ENCODE data around the gene ARMC8. TPM values are rescaled to one million over a fixed set of nuclear protein-coding genes. Genes with fewer than 3 reads are reported as not detected.
A peak's percentile ranks its signal among the peaks of the same experiment; 100 is the strongest.

The ARMC8 gene
- total RNA-seq, 2 experiments from 2014 or later, result 50.4 to 53.2 TPM

DNA sequence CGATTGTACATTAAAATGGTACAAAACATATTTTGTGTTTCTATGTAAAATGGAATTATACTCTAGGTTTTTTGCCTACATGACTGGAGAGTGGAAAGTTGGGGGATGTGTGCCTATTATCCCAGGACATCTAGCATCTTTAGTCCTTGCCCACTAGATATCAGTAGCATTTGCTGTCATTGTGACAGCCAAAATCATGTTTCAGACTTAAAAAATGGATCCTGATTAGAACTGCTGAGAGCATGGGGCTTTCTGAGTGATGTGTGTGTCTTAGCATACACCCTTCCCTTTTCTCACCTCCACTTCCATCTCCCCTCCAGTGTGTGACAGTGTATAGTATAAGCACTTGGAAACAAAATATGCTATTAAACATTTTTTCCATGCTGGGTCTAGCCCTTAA, 13.3 kb downstream of the ARMC8 start:
- CTCF ChIA-PET, result interaction anchor here (0.8 kb wide), 1 partner anchor 41 kb away, joined by 3 read pairs; no protein-coding TSS in a partner anchor
- Mint-ChIP-seq H3K36me3 (ENCODE audit: low read depth) (peaks cover 22% of the 10 kb centered on the region), H3K9me3 (ENCODE audit: insufficient read depth) (no peaks in the 10 kb centered on the region), H3K27me3 (ENCODE audit: low read depth) (no peaks in the 10 kb centered on the region), H3K27ac (no peak overlapping the region), H3K4me3 (no peak overlapping the region), H3K4me1 (ENCODE audit: low read depth) (peaks cover 18% of the 10 kb centered on the region)
- DNase-seq (no peak), ATAC-seq (no peak)
- POLR2A ChIA-PET, result interaction anchor here (0.6 kb wide), 1 partner anchor 381 kb away, joined by 3 read pairs; no protein-coding TSS in a partner anchor

- no peaks in the 10 kb centered on the region for H3K27me3 Mint-ChIP-seq (ENCODE audit: low read depth)
- peaks cover 20% of the 10 kb centered on the region for H3K36me3 Mint-ChIP-seq (ENCODE audit: low read depth)
- CTCF ChIA-PET, result interaction anchor here (1.0 to 1.4 kb wide), 5 partner anchors 9 to 391 kb away, joined by 3 read pairs; partner anchors contain the start of gene CEP70
- H3K4me3 Mint-ChIP-seq, result no peak overlapping the region
- DNase-seq (no peak), ATAC-seq (no peak)
- no peak overlapping the region for H3K27ac Mint-ChIP-seq
- peaks cover 3% of the 10 kb centered on the region for H3K9me3 Mint-ChIP-seq (ENCODE audit: insufficient read depth)
- H3K4me1 Mint-ChIP-seq (ENCODE audit: low read depth), result peaks cover 17% of the 10 kb centered on the region
- POLR2A ChIA-PET, result interaction anchor here (0.8 to 0.9 kb wide), 2 partner anchors 15 to 17 kb away, joined by 3 read pairs; no protein-coding TSS in a partner anchor
Measured at GRCh38 chr3:138202945-138203701, 16.0 kb downstream of the ARMC8 start.

GRCh38 chr3:138203938-138204337, 16.8 kb downstream of the ARMC8 start:
- CTCF ChIA-PET, result interaction anchor here (1.0 to 1.4 kb wide), 4 partner anchors 8 to 213 kb away, joined by 3 read pairs; no protein-coding TSS in a partner anchor
- DNase-seq (no peak), ATAC-seq (no peak)
- no peak overlapping the region for H3K4me3 Mint-ChIP-seq
- H3K9me3 Mint-ChIP-seq (ENCODE audit: insufficient read depth), result peaks cover 3% of the 10 kb centered on the region
- POLR2A ChIA-PET, result interaction anchor here (0.8 kb wide), 1 partner anchor 16 kb away, joined by 3 read pairs; no protein-coding TSS in a partner anchor
- H3K4me1 Mint-ChIP-seq (ENCODE audit: low read depth), result peaks cover 15% of the 10 kb centered on the region
- peaks cover 19% of the 10 kb centered on the region for H3K36me3 Mint-ChIP-seq (ENCODE audit: low read depth)
- no peaks in the 10 kb centered on the region for H3K27me3 Mint-ChIP-seq (ENCODE audit: low read depth)
- H3K27ac Mint-ChIP-seq, result no peak overlapping the region

DNA sequence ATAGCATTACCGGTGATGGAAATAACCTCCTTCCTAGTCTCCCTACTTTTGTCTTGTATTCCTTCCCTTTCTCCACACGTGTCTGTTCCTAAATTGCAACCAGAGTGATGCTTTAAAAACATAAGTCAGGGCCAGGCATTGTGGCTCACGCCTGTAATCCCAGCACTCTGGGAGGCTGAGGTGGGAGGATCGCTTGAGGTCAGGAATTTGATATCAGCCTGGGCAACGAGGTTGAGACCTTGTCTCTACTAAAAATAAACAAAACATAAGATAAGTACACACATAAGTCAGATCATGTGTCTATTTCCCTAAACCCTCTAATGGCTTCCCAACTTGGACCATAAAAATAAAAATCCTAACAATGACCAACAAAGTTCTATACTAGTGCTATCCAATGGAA, 18.4 kb downstream of the ARMC8 start:
- H3K27ac Mint-ChIP-seq, result no peak overlapping the region
- peaks cover 6% of the 10 kb centered on the region for H3K4me1 Mint-ChIP-seq (ENCODE audit: low read depth)
- ChIA-PET POLR2A (no interaction called here), CTCF (no interaction called here)
- no peak for ATAC-seq
- DNase-seq, result no peak
- H3K4me3 Mint-ChIP-seq, result no peak overlapping the region
- peaks cover 21% of the 10 kb centered on the region for H3K36me3 Mint-ChIP-seq (ENCODE audit: low read depth)
- H3K27me3 Mint-ChIP-seq (ENCODE audit: low read depth), result no peaks in the 10 kb centered on the region
- H3K9me3 Mint-ChIP-seq (ENCODE audit: insufficient read depth), result peaks cover 3% of the 10 kb centered on the region

GRCh38 chr3:138206196-138206595, 19.1 kb downstream of the ARMC8 start:
- Mint-ChIP-seq H3K36me3 (ENCODE audit: low read depth) (peaks cover 21% of the 10 kb centered on the region), H3K4me1 (ENCODE audit: low read depth) (peaks cover 6% of the 10 kb centered on the region), H3K9me3 (ENCODE audit: insufficient read depth) (peaks cover 3% of the 10 kb centered on the region), H3K4me3 (no peak overlapping the region), H3K27me3 (ENCODE audit: low read depth) (no peaks in the 10 kb centered on the region), H3K27ac (no peak overlapping the region)
- ChIA-PET POLR2A (no interaction called here), CTCF (interaction anchor here (0.7 kb wide), 1 partner anchor 113 kb away, joined by 3 read pairs; no protein-coding TSS in a partner anchor)
- ATAC-seq (no peak), DNase-seq (no peak)

DNA sequence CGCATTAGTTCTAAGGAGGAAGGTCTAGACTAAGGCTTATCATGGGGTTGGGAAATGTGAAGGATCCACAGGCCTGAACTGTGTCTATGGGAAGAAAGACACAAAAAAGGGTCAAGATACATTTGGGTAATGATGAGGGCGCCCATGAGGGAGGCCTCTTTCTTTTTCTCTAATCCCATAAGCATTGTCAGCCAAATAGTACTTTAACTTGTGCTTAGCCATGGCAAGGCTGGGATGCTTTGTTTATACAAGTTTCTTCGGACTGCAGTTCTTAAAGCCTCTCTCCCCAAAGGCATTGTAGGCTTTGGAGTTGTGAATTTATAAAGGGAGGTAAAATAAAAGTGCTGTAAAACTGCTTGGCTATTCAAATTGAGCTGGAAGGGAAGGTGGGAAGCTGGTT, 23.4 kb downstream of the ARMC8 start:
- H3K9me3 Mint-ChIP-seq (ENCODE audit: insufficient read depth), result peaks cover 3% of the 10 kb centered on the region
- POLR2A ChIA-PET, result no interaction called here
- H3K27me3 Mint-ChIP-seq (ENCODE audit: low read depth), result no peaks in the 10 kb centered on the region
- no peak overlapping the region for H3K4me3 Mint-ChIP-seq
- ATAC-seq (no peak), DNase-seq (no peak)
- peaks cover 2% of the 10 kb centered on the region for H3K4me1 Mint-ChIP-seq (ENCODE audit: low read depth)
- peaks cover 34% of the 10 kb centered on the region for H3K36me3 Mint-ChIP-seq (ENCODE audit: low read depth)
- H3K27ac Mint-ChIP-seq, result no peak overlapping the region
- CTCF ChIA-PET, result interaction anchor here (1.7 kb wide), 1 partner anchor 12 kb away, joined by 3 read pairs; no protein-coding TSS in a partner anchor

- Mint-ChIP-seq H3K27ac (no peak overlapping the region), H3K4me1 (ENCODE audit: low read depth) (peaks cover 6% of the 10 kb centered on the region), H3K9me3 (ENCODE audit: insufficient read depth) (no peaks in the 10 kb centered on the region), H3K36me3 (ENCODE audit: low read depth) (peaks cover 30% of the 10 kb centered on the region), H3K27me3 (ENCODE audit: low read depth) (no peaks in the 10 kb centered on the region), H3K4me3 (no peak overlapping the region)
- ChIA-PET CTCF (interaction anchor here (1.0 kb wide), 1 partner anchor 10 kb away, joined by 3 read pairs; no protein-coding TSS in a partner anchor), POLR2A (no interaction called here)
- ATAC-seq (no peak), DNase-seq (no peak)
Measured at GRCh38 chr3:138213398-138214085, 26.4 kb downstream of the ARMC8 start.

- no peak overlapping the region for H3K27ac Mint-ChIP-seq
- peaks cover 33% of the 10 kb centered on the region for H3K36me3 Mint-ChIP-seq (ENCODE audit: low read depth)
- ChIA-PET POLR2A (no interaction called here), CTCF (no interaction called here)
- peaks cover 26% of the 10 kb centered on the region for H3K4me1 Mint-ChIP-seq (ENCODE audit: low read depth)
- no peak for ATAC-seq
- H3K4me3 Mint-ChIP-seq, result no peak overlapping the region
- H3K27me3 Mint-ChIP-seq (ENCODE audit: low read depth), result no peaks in the 10 kb centered on the region
- H3K9me3 Mint-ChIP-seq (ENCODE audit: insufficient read depth), result no peaks in the 10 kb centered on the region
- DNase-seq, result no peak
Measured at GRCh38 chr3:138219255-138219654, 32.2 kb downstream of the ARMC8 start.

- peaks cover 26% of the 10 kb centered on the region for H3K4me1 Mint-ChIP-seq (ENCODE audit: low read depth)
- H3K9me3 Mint-ChIP-seq (ENCODE audit: insufficient read depth), result no peaks in the 10 kb centered on the region
- CTCF ChIA-PET, result interaction anchor here (1.1 to 1.4 kb wide), 2 partner anchors 11 to 40 kb away, joined by 3 to 4 read pairs; no protein-coding TSS in a partner anchor
- peaks cover 38% of the 10 kb centered on the region for H3K36me3 Mint-ChIP-seq (ENCODE audit: low read depth)
- H3K27me3 Mint-ChIP-seq (ENCODE audit: low read depth), result no peaks in the 10 kb centered on the region
- POLR2A ChIA-PET, result interaction anchor here (0.6 kb wide), 1 partner anchor 105 kb away, joined by 3 read pairs; no protein-coding TSS in a partner anchor
- DNase-seq (no peak), ATAC-seq (no peak)
- no peak overlapping the region for H3K4me3 Mint-ChIP-seq
- H3K27ac Mint-ChIP-seq, result no peak overlapping the region
Measured at GRCh38 chr3:138220242-138220641, 33.1 kb downstream of the ARMC8 start.

- CTCF ChIA-PET, result interaction anchor here (1.1 to 1.4 kb wide), 2 partner anchors 10 to 40 kb away, joined by 3 to 4 read pairs; no protein-coding TSS in a partner anchor
- H3K4me1 Mint-ChIP-seq (ENCODE audit: low read depth), result peaks cover 26% of the 10 kb centered on the region
- POLR2A ChIA-PET, result no interaction called here
- H3K9me3 Mint-ChIP-seq (ENCODE audit: insufficient read depth), result no peaks in the 10 kb centered on the region
- H3K27me3 Mint-ChIP-seq (ENCODE audit: low read depth), result no peaks in the 10 kb centered on the region
- H3K4me3 Mint-ChIP-seq, result no peak overlapping the region
- ATAC-seq (no peak), DNase-seq (no peak)
- H3K36me3 Mint-ChIP-seq (ENCODE audit: low read depth), result peaks cover 43% of the 10 kb centered on the region
- H3K27ac Mint-ChIP-seq, result no peak overlapping the region
Measured at GRCh38 chr3:138220788-138221187, 33.7 kb downstream of the ARMC8 start.

DNA sequence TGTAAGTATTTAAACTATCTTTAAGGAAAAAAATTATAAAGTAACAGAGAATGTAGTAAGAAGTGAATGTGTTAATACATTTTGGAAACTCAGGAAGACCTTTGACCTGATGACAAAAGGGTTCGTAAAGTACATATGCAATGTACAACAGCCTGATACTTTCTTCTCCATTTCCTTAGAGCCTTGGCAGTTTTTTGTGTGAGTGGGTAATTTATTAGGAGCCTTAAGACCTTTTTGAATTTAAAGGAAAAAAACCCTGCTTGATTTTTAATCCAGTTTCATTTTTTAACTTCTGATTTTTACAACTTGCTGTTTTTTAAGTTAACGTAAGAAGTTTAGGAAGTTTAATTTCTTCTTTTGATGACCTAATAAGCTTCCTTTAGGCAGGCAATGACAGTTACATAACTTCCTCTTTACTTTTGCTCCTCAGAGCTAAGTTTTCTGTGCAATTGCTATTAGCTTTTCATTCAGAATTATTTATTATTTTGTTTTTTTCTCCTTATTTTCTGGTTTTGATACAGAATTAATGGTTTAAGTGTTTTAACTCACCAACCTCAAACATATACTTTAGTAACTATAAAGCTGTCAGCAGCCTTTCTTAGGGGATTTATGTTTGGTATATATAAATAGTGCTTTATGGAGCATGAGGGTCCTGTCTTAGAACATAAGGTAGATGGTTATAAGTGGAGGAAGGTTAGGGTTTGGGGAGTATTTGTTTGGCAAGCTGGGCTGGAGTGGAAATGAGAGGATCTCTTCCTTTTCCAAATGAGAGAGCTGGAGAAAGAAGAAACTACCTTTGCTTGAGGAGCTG, 35.2 kb downstream of the ARMC8 start:
- ChIA-PET CTCF (interaction anchor here (1.0 to 1.3 kb wide), 2 partner anchors 11 to 17 kb away, joined by 3 to 5 read pairs; no protein-coding TSS in a partner anchor), POLR2A (interaction anchor here (0.9 kb wide), 1 partner anchor 106 kb away, joined by 4 read pairs; no protein-coding TSS in a partner anchor)
- H3K36me3 Mint-ChIP-seq (ENCODE audit: low read depth), result peaks cover 52% of the 10 kb centered on the region
- H3K9me3 Mint-ChIP-seq (ENCODE audit: insufficient read depth), result no peaks in the 10 kb centered on the region
- ATAC-seq (no peak), DNase-seq (no peak)
- H3K4me1 Mint-ChIP-seq (ENCODE audit: low read depth), result peaks cover 26% of the 10 kb centered on the region
- no peaks in the 10 kb centered on the region for H3K27me3 Mint-ChIP-seq (ENCODE audit: low read depth)
- H3K4me3 Mint-ChIP-seq, result no peak overlapping the region
- H3K27ac Mint-ChIP-seq, result peak overlapping the region; percentile 69

Measured in activated CD8-positive, alpha-beta T cell treated with anti-CD3 and anti-CD28 coated beads, Interleukin-2, amount 10 ng/mL, durations not matched to agents 7 days and 5 days (primary cell).